ENCODE results near the gene LCNL1.

The LCNL1 gene

GRCh38 chr9:136983167-136983566 lies 374 bp downstream of the LCNL1 start:
- H3K4me3 ChIP-seq (ENCODE audit: low read depth, low read length) = no peak overlapping the region
- H3K36me3 ChIP-seq = no peaks in the 10 kb centered on the region
- no peaks in the 10 kb centered on the region for H3K9me3 ChIP-seq (ENCODE audit: severe bottlenecking)
- H3K27me3 ChIP-seq (ENCODE audit: insufficient read depth, low read depth, severe bottlenecking) = no peaks in the 10 kb centered on the region
- TF ChIP-seq, protein P1, sequence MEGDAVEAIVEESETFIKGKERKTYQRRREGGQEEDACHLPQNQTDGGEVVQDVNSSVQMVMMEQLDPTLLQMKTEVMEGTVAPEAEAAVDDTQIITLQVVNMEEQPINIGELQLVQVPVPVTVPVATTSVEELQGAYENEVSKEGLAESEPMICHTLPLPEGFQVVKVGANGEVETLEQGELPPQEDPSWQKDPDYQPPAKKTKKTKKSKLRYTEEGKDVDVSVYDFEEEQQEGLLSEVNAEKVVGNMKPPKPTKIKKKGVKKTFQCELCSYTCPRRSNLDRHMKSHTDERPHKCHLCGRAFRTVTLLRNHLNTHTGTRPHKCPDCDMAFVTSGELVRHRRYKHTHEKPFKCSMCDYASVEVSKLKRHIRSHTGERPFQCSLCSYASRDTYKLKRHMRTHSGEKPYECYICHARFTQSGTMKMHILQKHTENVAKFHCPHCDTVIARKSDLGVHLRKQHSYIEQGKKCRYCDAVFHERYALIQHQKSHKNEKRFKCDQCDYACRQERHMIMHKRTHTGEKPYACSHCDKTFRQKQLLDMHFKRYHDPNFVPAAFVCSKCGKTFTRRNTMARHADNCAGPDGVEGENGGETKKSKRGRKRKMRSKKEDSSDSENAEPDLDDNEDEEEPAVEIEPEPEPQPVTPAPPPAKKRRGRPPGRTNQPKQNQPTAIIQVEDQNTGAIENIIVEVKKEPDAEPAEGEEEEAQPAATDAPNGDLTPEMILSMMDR (IDR thresholded peaks at IDR 0.05; ENCODE audit: low read depth, low read length) = no peak
- DNase-seq = no peak
- no peak overlapping the region; the same call in 1 of the 2 replicates for H3K27ac ChIP-seq

DNA sequence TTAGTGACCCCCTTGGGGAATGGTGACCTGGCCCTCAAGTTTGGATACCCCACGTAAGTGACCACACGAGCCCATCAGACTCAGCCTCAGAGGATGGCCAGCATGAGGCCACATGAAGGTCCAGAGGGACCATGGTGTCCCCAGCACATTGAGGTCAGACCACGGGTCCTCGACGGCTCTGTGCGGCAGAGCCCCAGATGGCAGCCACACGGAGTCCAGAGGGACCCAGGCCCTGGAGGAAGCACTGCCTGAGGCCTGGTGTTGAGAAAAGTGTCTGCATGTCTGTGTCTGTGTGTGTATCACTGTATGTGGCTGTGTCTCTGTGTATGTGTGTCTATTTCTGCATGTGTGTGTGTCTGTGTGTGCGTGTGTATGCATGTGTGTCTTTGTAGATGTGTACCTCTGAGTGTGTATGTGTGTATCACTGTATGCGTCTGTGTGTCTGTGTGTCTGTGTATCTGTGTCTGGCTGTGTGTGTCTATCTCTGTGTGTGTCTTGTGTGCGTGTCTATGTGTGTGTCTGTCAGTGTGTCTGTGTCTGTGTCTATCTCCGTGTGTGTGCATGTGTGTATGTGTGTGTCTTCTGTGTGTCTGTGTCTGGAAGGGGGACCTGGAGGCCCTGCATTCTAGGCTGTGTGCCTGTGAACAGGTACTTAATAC lies 992 bp downstream of the LCNL1 start:
- no peaks in the 10 kb centered on the region for H3K36me3 ChIP-seq

GRCh38 chr9:136984464-136985026 lies 1.8 kb downstream of the LCNL1 start:
- Histone ChIP-seq H3K36me3 (no peaks in the 10 kb centered on the region), H3K4me3 (ENCODE audit: low read depth, low read length) (no peak overlapping the region), H3K9me3 (ENCODE audit: severe bottlenecking) (no peaks in the 10 kb centered on the region), H3K27me3 (ENCODE audit: insufficient read depth, low read depth, severe bottlenecking) (no peaks in the 10 kb centered on the region), H3K27ac (no peak overlapping the region)
- TF ChIP-seq, protein P1 (IDR thresholded peaks at IDR 0.05; ENCODE audit: low read depth, low read length) = no peak
- DNase-seq = no peak

More for the DNA sequence above, 992 bp downstream of the LCNL1 start:
- Histone ChIP-seq H3K9me3 (ENCODE audit: severe bottlenecking) (no peaks in the 10 kb centered on the region), H3K27ac (no peak overlapping the region; the same call in 1 of the 2 replicates), H3K27me3 (ENCODE audit: insufficient read depth, low read depth, severe bottlenecking) (no peaks in the 10 kb centered on the region), H3K4me3 (ENCODE audit: low read depth, low read length) (no peak overlapping the region)
- TF ChIP-seq, protein P1 (IDR thresholded peaks at IDR 0.05; ENCODE audit: low read depth, low read length) = no peak
- no peak for DNase-seq

DNA sequence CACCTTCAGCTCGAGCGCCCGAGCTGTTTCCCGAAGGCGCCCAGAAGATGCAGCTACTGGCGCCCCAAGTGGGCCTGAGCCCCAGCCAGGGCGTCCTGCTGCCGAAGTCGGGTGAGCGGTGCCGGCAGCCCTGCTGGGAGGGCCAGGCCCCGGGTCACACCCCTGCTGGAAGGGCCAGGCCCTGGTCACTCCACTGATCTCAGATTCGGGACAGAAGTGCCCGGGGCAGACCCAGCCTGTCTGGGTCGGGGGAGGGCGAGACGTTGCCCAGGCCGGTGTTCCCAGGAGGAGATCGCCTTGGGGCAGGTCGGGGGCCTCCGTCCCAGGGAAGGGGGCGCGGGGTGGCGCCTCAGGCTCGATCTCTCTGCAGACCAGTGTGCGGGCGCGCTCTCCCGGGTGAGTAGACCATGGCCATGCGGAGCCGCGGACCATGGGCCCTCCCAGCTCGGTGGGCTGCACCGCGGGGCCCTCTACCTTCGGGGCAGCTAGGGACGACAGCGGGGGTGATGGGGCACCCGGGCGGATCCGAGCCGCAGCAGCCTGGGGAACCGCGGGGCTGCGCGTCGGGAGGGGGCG lies 2.3 kb downstream of the LCNL1 start:
- DNase-seq = no peak
- Histone ChIP-seq H3K27me3 (ENCODE audit: insufficient read depth, low read depth, severe bottlenecking) (no peaks in the 10 kb centered on the region), H3K4me3 (ENCODE audit: low read depth, low read length) (no peak overlapping the region), H3K27ac (no peak overlapping the region), H3K36me3 (no peaks in the 10 kb centered on the region), H3K9me3 (ENCODE audit: severe bottlenecking) (no peaks in the 10 kb centered on the region)
- TF ChIP-seq, protein P1 (IDR thresholded peaks at IDR 0.05; ENCODE audit: low read depth, low read length) = no peak

GRCh38 chr9:136985853-136986252 lies 3.1 kb downstream of the LCNL1 start:
- DNase-seq = no peak
- no peaks in the 10 kb centered on the region for H3K27me3 ChIP-seq (ENCODE audit: insufficient read depth, low read depth, severe bottlenecking)
- no peak overlapping the region for H3K4me3 ChIP-seq (ENCODE audit: low read depth, low read length)
- no peak overlapping the region for H3K27ac ChIP-seq
- no peaks in the 10 kb centered on the region for H3K36me3 ChIP-seq
- H3K9me3 ChIP-seq (ENCODE audit: severe bottlenecking) = peaks cover 4% of the 10 kb centered on the region
- TF ChIP-seq, protein P1 (IDR thresholded peaks at IDR 0.05; ENCODE audit: low read depth, low read length) = no peak

Data from WERI-Rb-1 (cell line).